ENCODE results near the gene WTIP. TPM values are rescaled to one million over a fixed set of nuclear protein-coding genes. Genes with fewer than 3 reads are reported as not detected.
A peak's percentile ranks its signal among the peaks of the same experiment; 100 is the strongest.
"Not testable (repeated sequence)": the region's sequence is repeated elsewhere in the genome, so short reads cannot be mapped to it uniquely, and the experiment has no call there.

Gene WTIP
- total and polyA plus RNA-seq, 2 of the 4 experiments (the other 2 are of a cell fraction) = 30.3 to 48.9 TPM

- H3K4ac ChIP-seq (ENCODE audit: low read depth, low read length); H4K8ac ChIP-seq (ENCODE audit: low read depth in 2 of 2, low read length in 2 of 2); ATAC-seq (ENCODE audit: low read depth); H3K4me1 ChIP-seq (ENCODE audit: control insufficient read depth, insufficient read depth, low read length); H3K4me2 ChIP-seq (ENCODE audit: low read depth, low read length); intact Hi-C loops (cut with micrococcal nuclease); H3K56ac ChIP-seq (ENCODE audit: extremely low read depth, insufficient read depth, low read length); dilution Hi-C loops (cut with HindIII; ENCODE audit: low sequenced_read_pairs, unreplicated experiment); H2BK15ac ChIP-seq (ENCODE audit: low read depth, low read length); H3K9ac ChIP-seq (ENCODE audit: low read depth, low read length); POLR2A ChIA-PET (ENCODE audit: unreplicated experiment); H3K23ac ChIP-seq (ENCODE audit: low read depth, low read length); H3K27ac ChIP-seq (ENCODE audit: insufficient read depth, low read length); H3K4me3 ChIP-seq (ENCODE audit: insufficient read depth, low read depth, low read length); H3K27me3 ChIP-seq (ENCODE audit: control insufficient read depth, insufficient read depth, low read length); H4K91ac ChIP-seq (ENCODE audit: insufficient read depth, low read depth, low read length); DNase-seq; H3K9me3 ChIP-seq (ENCODE audit: control insufficient read depth, insufficient read depth, low read length); H2AK9ac ChIP-seq (replicated peaks; ENCODE audit: low read depth, low read length, poor library complexity); H2BK20ac ChIP-seq (ENCODE audit: low read depth, low read length); H2BK120ac ChIP-seq (ENCODE audit: low read depth, low read length); in situ Hi-C loops (cut with MboI; ENCODE audit: low sequenced_read_pairs); H3K18ac ChIP-seq (ENCODE audit: low read depth, low read length); H3K14ac ChIP-seq (replicated peaks; ENCODE audit: low read depth, low read length); H2AK5ac ChIP-seq (ENCODE audit: low read depth, low read length); BruUV-seq (replicated peaks); H3K9me1 ChIP-seq (ENCODE audit: insufficient read depth, low read length); H2BK5ac ChIP-seq (ENCODE audit: low read depth, low read length, poor library complexity, severe bottlenecking); H2AFZ ChIP-seq (replicated peaks; ENCODE audit: low read length, poor library complexity); H4K5ac ChIP-seq (ENCODE audit: low read depth, low read length); CTCF ChIA-PET: not testable (repeated sequence)
- Histone ChIP-seq H3K79me1 (ENCODE audit: low read depth in 1 of 2, low read length in 2 of 2) (peaks cover 36 to 59% of the 10 kb centered on the region in 2 experiments), H3K36me3 (ENCODE audit: control insufficient read depth, insufficient read depth, low read length) (peaks cover 55% of the 10 kb centered on the region), H4K20me1 (ENCODE audit: insufficient read depth, low read length) (peaks cover 25% of the 10 kb centered on the region)
- peak; percentile 58; the same call in 1 of the 2 replicates for TF ChIP-seq CEBPB (IDR thresholded peaks at IDR 0.05; ENCODE audit: low read depth, low read length)
- 100% methylated on average over 3 of the region's 4 CpGs; no CpG with 5 or more reads in 1 of the 2 experiments for WGBS, 2 experiments (ENCODE audit: extremely low coverage in 2 of 2, insufficient read length in 1 of 2)
Measured at GRCh38 chr19:34464785-34465184, 16.8 kb upstream of the WTIP start.
